GM19035 (cell line): ENCODE measurements around the gene HNRNPF.
A peak's percentile ranks its signal among the peaks of the same experiment; 100 is the strongest.

Experiments
- ATAC-seq: cut with Tn5 transposase; IDR thresholded peaks from one replicate; pipeline ENCODE4 v1.9.1; 2021; ENCODE audit not compliant: unreplicated experiment

Gene HNRNPF

DNA sequence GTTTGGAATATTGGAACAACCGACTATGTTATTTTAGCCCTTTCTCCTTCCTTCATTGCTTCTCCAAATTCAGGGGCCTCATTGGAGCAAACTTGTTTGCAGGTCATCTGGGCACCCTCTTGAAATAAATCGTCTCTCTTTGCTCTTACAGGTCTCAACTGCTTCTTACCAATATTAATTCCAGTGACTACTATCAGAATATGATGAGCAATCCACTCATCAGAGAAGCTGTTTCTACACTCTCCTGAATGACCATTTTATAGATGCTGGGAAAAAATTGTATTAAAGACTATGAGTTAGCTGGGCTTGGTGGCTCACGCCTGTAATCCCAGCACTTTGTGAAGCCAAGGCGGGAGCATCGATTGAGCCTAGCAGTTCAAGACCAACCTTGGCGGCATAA lies 12.5 kb upstream of the HNRNPF start:
- ATAC-seq = no peak

DNA sequence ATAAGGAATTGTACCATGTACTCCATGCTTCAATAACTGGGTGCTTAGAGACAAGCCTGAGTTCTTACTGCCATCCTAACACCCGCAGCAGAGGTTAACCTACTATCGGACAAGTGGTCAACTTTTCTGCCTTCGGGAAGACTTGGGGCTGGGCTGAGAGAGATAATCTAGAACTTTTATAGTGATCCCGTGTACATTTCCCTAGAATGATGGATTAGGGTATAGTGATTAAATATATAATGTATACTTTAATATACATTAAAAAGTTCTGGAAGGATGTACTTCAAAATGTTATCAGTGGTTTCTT lies 12.2 kb upstream of the HNRNPF start:
- no peak for ATAC-seq

DNA sequence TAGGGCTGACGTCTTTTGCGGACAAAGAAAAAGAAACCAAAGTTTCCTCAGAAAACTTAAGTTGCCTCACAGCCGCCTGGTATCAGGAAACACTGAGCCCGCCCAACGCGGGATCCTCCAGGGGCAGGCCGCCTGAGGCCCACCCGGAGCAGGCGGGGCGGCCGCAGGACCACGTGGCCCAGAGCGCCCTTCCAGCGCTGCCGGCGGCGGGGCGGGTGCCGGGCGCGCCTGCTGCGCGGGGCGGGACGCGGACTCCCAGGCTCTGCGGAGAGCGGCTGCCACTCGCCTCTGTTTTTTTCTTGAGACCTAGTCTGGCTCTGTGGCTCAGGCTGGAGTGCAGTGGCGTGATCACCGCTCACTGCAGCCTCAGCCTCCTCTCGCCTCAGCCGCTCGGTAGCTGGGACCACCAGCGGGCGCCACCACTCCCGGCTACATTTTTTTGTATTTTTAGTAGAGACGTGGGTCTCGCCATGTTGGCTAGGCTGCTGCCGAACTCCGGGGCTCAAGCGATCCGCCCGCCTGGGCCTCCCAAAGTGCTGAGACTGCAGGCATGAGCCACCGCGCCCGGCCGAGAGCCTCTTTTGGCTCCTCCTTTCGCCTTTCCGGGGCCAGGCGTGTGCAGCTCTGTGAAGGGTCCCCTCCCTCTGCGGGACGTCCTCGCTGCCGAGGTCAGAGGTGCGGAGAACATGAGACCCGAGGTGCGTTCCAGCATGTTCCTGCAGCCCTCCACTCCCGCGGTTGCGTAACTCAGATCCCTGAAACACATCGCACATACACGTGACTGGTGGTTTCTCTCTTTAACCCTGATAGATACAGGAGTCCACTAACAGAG lies 11.6 kb upstream of the HNRNPF start:
- ATAC-seq = peak; percentile 84

DNA sequence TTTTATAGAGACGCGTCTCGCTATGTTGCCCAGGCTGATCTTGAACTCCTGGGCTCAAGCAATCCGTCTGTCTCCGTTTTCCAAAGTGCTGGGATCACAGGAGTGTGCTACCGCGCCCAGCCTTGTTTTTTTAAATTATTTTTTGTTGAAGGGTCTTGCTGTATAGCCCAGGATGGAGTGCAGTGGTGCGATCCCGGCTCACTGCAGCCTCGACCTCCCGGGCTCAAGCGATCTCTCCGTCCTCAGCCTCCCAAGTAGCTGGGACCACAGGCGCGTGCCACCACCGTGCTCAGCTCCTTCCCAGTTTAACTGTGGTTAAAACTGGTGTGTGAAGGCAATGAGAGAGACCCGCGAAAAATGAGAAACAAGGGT lies 11.0 kb upstream of the HNRNPF start:
- no peak for ATAC-seq

DNA sequence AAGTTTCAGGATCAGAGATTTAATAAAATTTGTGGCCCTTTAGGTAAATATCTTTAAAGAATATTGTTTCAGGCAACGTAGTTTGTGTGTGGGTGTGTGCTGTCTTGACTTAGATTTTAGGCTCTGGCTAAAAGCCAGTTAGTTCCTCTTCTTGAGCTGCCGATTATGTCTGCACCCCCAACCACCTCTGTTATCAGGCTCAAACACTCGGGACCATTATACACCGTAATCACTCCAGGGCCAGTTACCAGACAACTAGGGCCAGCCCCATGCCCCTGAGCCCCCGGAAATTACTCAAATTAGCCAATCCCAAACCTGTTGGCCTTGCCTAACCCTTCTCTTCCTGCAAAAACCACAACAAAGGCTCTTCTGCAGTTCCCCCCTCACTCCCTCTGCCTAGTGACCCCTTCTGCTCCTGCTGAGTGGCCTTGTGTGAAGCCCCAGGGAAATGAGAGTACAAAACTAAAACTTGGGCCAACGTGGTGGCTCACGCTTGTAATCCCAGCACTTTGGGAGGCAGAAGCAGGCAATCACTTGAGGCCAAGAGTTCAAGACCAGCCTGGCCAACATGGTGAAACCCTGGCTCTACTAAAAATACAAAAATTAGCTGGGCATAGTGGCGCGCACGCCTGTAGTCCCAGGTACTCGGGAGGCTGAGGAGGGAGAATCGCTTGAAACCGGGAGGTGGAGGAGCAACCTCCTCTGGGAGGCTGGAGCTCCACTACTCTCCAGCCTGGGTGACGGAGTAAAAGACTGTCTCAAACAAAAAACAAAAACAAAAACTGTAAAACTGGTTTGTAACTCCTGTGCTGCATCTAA lies 9.2 kb upstream of the HNRNPF start:
- ATAC-seq = no peak

DNA sequence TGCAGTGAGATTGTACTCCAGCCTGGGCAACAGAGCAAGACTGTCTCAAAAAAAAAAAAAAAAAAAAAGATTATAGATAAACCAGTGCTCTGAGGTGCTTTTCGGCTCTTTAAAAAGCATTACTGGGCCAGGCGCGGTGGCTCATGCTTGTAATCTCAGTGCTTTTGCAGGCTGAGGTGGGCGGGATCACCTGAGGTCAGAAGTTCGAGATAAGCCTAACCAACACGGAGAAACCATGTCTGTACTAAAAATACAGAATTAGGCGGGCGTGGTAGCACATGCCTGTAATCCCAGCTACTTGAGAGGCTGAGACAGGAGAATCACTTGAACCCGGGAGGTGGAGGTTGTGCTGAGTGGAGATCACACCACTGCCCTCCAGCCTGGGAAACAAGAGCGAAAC lies 6.6 kb upstream of the HNRNPF start:
- no peak for ATAC-seq

DNA sequence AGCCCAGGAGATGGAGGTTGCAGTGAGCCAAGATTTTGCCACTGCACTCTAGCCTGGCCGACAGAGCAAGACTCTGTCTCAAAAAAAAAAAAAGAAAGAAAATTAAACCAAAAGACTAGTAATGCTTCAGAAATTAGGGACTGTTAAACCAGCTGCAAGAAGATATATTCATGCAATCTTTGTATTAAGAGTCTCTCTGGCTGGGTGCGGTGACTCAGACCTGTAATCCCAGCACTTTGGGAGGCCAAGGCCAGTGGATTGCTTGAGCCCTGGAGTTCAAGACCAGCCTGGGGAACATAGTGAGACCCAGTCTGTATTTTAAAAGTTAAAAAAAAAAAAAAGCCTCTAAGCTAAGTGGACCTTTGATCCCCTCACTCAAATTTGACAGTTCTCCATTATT lies 2.5 kb upstream of the HNRNPF start:
- ATAC-seq = no peak

DNA sequence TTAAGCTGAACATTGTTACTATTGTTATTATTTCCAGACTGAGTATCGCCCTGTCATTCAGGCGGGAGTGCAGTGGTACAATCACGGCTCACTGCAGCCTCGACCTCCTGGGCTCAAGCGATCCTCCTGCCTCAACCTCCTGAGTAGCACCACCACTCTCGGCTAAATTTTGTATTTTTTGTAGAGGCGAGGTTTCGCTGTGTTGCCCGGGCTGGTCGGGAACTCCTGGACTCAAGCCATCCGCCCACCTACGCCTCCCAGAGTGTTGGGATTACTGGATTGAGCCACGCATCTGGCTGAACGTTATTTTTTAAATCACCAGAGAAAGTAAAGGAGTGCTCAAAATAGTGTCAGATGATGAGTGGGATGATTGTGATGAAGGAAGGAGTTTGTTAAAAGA lies 1.4 kb upstream of the HNRNPF start:
- no peak for ATAC-seq

DNA sequence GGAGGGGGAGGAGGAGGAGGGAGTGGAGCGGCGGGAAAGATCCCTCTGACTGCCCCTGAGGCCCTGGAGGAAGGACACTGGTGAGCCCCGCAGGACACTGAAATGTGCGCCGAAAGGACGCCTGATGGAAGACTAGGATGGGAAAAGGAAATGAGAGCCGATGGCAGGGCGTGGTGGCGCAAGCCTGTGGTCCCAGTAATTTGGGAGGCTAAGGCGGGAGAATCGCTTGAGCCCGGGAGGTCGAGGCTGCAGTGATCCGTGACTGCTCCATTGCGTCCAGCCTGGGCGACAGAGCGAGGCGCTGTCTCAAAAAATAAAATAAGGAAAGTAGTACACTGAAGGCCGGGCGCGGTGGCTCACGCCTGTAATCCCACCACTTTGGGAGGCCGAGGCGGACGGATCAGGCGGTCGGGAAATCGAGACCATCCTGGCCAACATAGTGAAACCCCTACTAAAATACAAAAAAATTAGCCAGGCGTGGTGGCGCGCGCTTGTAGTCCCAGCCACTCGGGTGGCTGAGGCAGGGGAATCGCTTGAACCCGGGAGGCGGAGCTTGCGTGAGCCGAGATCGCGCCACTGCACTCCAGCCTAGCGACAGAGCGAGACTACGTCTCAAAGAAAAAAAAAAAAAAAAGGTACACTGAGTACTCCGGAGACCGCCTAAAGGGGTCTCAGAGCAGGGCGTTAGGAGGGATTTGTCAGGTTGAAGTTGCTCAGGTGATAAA lies 561 bp upstream of the HNRNPF start:
- ATAC-seq = peak; percentile 0

DNA sequence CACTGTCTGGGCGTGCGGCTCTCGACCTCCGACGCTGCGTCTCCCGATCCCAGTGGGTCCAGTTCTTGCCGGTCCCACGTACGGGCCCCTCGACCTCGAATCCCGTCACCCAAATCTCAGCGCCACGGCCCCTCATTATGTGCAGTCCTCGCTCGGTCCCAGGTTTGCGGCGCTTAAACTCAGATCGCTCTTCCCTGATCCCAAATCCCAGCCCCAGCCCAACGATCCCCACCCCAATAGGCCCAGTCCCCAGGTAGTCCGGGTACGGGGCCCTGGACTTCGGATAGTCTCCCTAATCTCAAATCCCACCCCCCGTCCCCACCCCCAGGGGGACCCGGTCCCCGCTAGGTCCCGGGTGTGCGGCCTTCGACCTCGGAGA lies 666 bp downstream of the HNRNPF start:
- ATAC-seq = no peak

DNA sequence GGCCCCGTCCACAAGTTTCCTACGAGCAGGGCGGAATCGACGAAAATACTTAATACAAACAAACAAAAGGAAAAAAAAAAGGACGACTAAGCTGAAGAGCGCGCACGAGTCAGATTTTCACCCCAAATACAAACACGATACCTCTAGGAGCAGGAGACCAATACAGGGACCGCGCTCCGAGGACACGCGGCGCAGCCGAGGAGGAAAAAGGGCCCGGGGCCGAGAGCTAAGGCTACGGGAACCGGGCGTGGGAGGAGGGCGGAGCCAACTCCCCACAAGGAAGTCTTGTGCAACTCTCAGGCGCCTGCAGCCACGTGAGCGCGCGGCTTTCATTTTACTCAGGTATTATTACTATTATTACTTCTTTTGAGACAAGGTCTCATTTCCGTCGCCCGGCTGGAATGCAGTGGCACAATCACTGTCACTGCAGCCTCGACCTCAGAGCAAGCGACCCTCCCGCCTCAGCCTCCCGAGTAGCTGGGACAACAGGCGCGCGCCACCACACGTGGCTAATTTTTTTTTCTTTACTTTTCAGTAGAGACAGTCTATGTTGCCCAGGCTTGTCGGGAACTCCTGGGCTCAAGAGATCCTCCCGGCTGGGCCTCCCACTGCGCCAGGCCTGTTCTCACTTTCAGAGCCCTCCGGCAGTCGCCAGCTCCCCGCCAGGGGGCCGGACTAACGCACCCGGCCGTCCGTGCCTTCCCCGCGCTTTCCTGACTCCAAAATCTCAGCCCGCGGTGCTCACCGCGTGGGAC lies 1.2 kb downstream of the HNRNPF start:
- peak; percentile 50 for ATAC-seq

DNA sequence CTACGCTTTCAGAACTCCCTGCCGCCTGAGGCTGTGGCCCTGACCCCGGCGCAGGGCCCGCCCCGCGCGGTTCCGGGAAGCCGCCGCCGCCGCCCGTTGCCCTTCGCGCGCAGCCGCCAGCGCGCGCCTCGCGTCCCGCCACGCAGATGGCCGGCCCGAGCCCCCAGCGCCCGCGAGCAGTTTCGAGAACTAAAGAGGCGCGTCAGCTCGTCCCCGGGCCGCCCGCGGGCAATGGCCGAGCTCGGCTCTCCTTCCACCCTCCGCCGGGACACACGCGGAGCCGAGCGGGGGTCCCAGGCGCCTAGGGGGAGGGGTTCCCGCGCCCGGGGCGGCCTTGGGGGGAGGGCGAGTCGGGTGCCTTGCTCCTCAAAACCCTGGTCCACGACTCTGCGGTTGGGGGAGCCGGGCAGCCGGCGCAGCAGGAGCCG lies 1.8 kb downstream of the HNRNPF start:
- ATAC-seq = peak; percentile 26

DNA sequence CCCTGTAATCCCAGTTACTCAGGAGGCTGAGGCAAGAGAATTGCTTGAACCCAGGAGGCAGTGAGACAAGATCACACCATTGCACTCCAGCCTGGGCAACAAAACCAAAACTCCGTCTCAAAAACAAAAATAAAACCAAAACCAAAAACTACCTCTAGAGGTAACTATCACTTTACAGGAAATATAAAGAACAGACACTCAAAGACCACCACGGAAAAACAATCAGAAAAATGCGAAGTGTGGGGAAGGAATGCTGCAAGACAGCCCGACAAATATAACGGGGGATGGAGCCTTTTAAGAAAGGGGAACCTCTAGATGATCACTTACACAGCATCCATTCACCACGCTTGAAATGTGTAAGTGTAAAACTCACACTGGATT lies 4.3 kb downstream of the HNRNPF start:
- no peak for ATAC-seq

DNA sequence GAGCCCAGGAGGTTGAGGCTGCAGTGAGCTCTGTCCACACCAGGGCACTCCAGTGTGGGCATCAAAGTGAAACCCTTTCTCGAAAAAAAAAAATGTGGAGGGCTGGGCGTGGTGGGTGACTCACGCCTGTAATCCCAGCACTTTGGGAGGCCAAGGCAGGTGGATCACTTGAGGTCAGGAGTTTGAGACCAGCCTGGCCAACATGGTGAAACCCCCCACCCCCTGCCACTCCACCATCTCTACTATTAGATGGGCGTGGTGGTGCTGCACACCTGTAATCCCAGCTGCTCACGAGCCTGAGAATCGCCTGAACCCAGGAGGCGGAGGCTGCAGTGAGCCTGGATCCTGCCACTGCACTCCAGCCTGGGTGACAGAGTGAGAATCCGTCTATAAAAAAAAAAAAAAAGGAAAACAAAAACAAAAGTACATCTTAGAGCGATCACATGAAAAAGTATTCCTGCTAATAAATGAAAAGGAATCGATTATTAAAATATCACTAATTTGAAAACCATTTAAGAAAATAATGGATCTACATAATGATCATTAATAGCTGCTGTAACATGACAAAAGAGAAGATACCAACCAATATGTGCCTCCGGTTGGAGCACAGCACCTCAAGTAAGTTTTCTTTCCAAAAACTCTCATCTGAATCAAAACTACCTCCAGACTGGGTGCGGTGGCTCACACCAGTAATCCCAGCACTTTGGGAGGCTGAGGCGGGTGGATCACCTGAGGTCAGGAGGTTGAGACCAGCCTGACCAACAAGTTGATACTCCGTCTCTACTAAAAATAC lies 4.9 kb downstream of the HNRNPF start:
- ATAC-seq = no peak

DNA sequence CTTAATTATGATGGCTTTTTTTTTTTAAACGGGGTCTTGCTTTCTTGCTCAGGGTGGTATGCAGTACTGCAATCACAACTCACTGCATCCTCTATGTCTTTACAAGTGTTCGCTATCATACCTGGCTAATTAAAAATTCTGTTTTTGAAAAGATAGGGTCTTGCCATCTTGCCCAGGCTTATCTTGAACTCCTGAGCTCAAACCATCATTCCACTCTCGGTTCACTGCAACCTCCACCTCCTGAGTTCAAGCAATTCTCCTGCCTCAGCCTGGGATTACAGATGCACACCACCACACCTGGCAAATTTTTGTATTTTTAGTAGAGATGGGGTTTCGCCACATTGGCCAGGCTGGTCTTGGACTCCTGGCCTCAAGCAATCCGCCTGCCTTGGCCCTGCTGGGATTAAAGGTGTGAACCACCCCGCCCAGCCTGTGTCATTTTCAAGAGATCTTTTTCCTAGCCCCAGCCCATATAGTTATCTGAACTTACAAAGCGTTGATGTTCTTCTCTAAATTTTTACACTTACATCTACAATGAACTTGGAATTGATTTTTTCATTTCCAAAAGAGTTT lies 6.0 kb downstream of the HNRNPF start:
- no peak for ATAC-seq

DNA sequence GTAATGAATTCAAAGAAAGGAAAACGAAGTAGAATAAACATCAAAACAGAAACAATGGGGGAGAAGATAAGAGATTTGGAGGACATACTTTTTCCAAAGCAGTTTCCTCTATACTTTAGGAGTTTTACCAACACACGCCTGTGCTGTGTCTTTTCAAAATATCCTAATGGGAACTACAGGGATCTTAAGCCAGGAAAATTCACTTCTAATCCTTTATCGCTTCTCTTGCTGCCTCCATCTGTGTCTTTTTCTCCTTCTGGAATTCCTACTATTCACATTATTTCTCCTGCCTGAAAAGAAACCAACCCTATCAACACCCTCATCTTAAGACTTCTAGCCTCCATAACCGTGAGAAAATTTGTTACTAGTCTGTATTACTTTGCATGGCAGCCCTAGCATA lies 6.8 kb downstream of the HNRNPF start:
- no peak for ATAC-seq

DNA sequence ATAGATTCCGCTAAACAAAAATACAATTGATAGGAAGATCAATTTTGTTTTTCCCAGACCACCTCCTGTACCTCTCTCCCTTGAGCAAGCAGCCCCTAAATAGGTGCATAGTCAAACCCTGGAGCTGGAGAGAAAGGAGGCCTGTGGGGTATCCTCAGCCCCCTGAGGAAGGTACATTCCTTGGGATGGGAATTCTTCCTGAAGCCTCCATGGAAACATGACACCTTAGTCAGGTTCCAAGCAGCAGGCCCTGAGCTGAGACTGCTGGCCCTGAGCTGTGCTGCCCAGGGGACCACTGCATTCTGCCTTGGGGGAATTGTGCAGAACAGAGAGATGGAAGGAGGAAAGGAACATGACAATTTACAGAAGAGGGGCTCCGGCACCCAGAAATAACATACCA lies 7.4 kb downstream of the HNRNPF start:
- ATAC-seq = no peak

DNA sequence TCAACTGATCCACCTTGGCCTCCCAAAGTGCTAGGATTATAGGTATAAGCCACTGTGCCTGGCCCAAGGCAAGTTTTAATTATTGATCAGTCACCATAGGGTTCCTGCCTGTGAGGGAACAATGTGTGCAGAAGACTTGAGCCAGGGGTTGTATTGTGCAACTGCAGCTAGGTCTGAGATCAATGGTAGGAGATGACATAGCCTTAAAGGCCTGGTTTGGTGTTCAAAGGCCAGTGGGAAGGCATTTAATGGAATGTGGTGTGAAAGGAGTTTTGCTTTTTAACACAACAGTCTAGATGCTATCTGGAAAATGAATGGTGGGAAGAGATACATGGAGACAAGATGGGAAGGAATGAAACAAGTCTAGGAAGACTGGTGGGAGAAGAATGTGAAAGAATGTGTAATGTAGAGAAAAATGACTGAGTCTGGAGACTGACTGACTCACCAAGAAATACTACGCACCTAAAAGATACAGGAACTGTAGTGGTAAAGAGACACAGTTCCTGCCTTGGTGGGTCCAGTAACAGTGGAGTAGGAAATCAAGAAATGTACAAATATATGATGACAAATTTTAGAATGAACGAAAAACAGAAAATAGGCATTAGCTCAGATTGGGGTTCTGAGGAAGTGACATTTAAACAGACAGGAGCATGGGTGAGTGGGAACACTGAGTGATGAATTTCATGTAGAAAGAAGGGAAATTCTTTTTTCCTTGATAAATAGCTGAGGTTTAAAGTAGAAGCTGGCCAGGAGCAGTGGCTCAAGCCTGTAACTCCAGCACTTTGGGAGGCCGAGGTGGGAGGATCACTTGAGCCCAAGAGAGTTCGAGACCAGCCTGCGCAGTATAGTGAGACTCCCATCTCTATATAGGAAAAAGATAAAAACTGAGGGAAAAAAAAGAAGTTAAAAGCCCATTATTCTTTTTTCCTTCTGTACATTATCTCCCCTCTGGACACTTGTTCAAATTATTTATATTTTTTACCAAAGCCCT lies 9.4 kb downstream of the HNRNPF start:
- no peak for ATAC-seq

DNA sequence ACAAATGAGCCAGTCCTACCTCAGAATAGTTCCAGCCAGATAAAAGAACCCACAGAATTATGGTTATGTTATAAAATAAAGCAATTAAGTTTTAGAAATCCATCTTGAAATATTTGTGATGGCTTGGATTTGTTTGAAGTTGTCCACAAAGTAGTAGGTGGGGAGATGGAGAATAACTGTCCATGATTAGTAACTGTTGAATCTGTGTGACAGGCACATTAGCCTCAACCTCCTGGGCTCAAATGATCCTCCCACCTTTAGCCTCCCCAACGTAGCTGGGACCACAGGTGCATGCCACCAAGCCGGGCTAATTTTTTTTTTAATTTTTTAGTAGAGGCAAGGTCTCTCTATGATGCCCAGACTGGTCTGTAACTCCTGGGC lies 10.1 kb downstream of the HNRNPF start:
- no peak for ATAC-seq
